GM18907 (cell line): Measurements from ENCODE around the gene SUV39H2.
A peak's percentile ranks its signal among the peaks of the same experiment; 100 is the strongest.
"Not testable (repeated sequence)": the region's sequence is repeated elsewhere in the genome, so short reads cannot be mapped to it uniquely, and the experiment has no call there.

ENCODE experiments used
- ATAC-seq: cut with Tn5 transposase; IDR thresholded peaks from one replicate; pipeline ENCODE4 v1.9.1; 2021; ENCODE audit warnings: mild to moderate bottlenecking, moderate library complexity; ENCODE audit not compliant: unreplicated experiment

The SUV39H2 gene

DNA sequence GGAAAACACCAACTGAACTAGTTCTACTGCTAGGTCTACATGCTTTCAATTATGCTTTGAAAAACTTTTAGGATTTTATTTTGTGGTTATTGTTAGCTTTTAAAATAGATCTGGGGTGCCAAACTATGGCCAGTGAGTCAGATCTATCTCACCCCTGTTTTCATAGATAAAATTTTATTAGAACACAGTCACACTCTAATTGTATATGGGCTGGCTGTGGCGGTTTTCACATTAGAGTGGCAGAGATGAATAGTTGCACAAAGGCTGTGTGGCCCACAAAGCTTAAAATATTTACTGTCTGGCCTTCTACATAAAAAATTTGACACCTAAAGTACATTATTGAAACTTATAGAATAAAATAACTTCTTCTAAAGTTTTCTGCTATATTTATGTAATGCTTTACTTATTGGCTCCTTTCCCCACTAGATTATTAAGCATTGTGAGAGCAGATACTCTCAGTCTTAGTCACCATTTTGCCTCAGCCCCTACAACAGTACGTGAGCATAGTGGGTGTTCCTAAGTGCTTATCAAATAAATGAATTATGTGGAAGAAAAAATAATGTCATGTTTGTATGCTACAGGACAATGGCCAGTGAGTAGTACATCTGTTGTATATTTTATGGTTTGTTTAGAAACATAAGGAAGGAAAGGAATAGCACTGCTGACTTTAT is 5.4 kb upstream of the SUV39H2 start:
- no peak for ATAC-seq

DNA sequence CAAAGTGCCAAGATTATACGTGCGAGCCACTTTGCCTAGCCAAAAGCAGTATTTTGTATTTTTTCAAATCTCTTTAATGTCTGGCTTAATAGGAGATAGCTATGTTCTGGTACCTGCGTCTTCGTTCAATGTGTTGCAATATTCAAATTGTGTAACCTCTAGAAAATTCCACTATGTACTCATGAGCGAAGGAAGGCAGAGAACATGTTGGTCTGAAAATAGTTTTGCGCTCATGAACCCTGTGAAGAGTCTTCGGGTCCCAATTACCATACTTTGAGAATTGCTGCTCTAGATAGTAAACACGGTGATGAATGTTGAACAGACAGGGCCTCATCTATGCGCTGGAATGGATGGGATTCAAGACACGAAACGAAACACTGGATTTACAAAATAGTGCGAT is 2.7 kb upstream of the SUV39H2 start:
- no peak for ATAC-seq

DNA sequence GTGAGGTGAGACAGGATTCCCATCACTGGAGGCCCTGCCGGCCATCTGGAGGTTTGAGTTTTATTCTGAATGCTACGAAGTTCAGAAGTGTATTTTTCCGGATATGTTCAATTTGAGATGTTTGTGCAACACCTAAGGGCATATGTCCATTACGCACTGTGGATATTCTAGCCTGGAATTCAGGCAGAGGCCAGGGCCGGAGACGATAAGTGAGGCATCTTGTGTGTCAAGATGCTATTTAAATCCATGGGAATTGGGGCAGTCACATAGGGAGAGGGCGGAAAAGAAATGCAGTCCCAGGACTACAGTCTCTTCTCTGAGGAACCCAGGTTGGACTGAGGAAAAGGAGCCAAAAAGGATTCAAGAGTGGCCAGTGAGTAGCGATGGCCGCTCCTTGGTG is 1.9 kb upstream of the SUV39H2 start:
- no peak for ATAC-seq

DNA sequence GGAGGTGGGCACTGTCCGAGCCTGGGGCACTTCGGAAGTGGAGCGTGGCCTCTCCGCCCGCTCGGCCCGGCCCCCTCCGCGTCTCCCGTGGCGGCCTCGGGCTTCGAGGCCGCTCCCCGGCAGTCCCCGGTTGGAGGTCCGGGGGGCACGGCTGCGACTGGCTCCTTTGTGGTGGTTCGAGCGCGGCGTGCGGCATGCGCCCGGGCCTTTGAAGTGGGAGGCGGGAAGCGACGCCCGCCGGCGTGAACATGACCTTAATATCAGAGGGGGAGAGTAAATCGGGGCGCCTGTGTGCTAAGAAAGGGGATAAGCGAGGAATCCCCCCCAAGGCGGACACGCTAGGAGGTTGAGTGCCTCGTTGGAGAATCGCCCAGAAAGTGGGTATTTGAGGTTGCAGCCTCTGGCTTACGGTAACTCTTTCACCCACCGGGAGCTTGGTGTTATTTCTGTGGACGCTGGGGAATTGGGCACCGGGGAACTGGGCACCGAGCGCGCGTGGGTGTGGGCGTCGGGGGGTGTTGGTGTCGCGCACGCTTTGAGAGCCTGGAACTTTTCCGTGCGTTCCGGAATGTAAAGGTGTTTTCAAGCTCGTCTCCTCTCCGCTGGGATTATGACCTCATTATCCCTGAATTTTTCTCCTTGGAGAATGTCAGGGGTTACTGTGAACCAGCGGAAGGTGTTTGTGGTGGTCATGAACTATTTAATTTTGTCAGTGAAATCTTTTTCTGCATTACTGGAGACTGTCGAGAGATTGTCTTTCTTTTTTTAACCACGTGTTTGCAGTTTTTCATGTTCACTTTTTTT is 660 bp downstream of the SUV39H2 start:
- ATAC-seq, result peak; percentile 26

DNA sequence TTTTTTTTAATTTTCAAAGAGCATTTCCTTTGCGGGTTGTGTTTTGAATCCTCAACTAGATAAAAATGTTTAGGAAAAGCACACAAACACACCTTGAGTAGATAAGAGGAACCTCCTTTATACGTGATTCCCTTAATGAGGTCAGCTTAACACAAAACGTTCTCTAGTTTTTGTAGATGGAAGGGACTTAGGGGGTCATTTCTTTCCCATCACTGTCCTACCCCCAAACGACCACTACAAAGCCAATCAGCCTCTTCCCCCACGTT is 1.2 kb downstream of the SUV39H2 start:
- no peak for ATAC-seq

DNA sequence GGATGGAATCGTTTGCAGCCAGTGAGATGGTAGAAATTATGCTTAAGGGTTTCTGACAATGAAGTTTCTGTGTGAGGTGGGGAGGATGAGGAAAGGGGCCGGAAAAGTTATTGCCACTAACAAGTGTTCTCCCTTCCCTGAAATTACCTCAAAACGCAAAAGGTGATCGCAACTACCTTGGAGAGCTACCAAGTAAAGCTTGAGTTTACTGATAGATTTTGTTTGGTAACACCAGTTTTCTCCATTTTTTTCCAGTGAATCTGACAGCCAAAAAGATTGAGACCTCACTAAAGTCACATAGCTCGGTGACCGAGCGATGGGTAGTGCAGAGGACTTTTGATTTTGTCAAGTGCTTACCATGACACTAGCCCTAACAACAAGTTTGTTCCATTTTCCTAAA is 1.6 kb downstream of the SUV39H2 start:
- no peak for ATAC-seq

DNA sequence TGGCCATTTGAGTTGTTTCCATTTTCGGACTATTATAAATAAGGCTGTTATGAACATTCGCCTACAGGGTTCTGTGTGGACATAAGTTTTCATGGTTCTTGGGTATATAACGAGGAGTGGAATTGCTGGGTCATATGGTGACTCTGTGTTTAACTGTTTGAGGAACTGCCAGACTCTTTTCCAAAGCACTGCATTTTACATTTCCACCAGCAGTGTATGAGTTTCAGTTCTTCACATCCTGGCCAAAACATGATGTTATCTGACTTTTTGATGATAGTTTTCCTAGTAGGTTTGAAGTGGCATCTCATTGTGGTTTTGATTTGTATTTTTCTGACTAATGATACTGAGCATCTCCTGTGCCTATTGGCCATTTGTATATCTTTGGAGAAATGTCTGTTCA is 5.4 kb downstream of the SUV39H2 start:
- no peak for ATAC-seq

DNA sequence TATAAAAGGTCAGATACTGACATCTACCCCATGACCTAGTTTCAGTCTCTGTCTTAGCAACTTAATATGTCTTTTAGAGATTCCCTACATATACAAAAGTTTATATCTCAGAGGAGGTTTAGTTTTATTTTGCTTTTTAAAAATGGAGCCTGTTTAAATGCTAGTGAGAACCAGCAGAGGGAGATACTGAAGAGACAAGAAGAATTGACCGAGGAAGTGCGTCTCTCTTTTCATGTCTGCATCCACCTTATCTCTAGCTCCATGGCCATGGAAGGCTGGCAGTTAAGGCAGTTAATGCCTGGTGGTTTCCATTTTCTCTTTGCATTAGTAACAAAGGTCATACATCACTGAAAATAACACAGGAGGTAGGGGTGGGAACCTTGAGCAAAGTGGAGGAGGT is 10.7 kb downstream of the SUV39H2 start:
- ATAC-seq, result no peak

DNA sequence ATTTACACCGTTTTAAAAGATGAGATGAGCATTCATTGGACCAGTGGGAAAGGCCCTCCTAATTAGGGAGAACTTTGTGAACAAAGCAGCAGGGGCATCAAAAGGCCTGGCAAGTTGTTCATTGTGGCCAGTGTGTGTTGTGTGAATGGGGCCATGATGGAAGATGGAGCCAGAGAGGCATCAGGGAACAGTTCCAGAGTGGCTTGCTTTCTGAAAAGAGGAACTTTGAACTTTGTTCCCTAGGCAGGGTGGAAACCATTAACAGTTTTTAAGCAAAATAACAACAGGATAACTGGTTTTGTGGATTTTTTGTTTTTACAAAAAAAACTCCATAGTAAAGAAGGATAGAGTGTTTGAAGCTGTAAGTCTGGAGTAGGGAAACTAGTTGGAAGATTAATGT is 12.5 kb downstream of the SUV39H2 start:
- no peak for ATAC-seq

DNA sequence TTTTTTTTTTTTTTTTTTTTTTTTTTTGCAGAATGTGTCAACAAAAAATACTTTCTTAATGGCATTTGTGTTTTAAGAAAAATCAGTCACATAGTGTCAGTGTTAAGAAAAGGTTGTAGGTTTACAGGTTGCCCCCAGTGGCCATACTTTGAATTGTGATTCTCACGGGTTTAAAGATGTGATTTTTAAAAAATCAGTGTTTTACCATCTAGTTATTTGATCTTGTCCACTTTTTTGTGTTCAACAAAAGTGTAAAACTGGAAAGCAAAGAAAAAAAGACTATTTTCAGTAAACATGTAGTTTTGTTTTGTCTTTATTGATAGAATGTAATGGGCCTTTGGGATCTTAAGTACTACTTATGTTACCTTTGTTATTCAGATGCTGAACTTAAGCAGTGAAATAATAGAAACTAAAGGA is 25.7 kb downstream of the SUV39H2 start:
- no peak for ATAC-seq

DNA sequence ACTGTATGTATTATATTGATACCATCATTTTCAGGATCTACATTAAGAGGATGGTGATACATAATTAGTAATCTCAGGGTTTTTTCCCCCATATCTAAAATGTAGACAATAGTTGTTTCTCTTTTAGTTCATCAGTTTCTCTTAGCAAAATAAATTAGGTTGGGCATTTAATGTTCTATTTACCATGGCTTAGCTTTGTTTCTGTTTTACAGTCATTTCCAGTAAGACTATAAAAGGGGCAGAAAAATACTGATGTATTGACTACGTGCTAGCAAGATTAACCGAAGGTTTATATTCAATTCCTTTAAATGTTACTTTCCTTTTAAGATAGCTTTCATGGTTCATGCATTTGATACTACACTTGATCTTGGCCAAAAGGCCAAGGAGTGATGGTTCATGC is 26.2 kb downstream of the SUV39H2 start:
- no peak for ATAC-seq

DNA sequence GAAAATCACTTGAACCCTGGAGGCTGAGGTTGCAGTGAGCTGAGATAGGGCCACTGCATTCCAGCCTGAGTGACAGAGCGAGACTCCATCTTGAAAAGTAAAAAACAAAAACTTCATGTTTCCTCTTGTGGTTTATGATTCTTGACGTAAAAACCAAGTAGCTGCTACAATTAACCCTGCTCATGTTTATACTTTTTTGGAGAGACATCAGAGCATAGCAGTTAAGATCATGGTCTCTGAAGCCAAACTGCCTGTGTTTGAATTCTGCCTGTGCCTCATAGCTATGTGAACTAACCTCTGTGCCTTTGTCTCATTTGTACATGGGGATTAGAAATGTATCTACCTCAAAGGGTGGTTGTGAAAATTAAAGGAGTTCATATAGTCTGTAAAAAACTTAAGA is 27.2 kb downstream of the SUV39H2 start:
- ATAC-seq, result no peak

DNA sequence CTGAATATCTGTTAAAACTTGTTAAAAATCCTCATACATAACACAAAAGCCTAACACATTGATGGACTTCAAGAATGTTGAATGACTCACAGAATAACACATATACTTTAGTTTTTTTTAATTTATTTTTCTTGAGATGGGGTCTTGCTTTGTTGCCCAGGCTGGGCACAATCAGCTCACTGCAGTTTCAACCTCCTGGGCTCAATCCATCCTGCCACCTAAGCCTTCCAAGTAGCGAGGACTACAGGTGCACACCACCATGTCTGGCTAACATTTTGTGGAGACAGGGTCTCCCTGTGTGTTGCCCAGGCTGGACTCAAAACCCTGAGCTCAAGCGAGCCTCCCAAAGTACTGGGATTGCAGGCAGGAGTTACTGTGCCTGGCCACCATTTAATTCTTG is 28.1 kb downstream of the SUV39H2 start:
- no peak for ATAC-seq

DNA sequence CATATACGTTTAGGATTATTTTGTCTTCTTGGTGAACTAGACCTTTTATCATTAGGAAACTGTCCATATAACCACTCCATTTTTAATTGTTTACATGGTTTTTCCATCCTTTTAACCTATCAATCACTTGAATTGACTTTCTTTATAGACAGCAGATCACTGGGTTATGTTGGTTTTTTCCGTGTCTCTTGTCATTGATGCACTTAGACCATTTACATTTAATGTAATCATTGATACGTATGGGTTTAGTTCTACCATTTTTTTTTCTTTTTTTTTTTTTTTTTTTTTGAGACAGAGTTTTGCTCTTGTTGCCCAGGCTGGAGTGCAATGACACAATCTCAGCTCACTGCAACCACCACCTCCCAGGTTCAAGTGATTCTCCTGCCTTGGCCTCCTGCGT is 28.9 kb downstream of the SUV39H2 start:
- ATAC-seq, result not testable (repeated sequence)

DNA sequence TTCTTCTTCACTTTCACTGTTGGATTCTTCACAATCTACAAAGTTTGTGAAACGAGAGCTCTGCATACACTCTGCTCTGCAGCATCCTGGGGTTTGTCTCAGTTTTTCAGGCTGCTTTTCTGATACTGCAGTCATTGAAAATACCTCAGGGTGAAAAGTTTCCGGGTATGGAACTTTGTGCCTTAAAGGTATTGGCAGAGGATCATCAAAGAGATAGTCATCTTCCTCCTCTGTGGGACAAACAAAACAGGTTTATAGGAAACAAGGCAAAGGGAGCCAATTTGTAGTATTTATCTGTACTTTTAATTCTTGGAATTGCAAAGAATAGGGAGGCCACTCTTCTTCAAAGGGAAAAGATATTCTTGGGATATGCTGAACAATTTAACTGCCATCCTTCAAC is 30.4 kb downstream of the SUV39H2 start:
- no peak for ATAC-seq

DNA sequence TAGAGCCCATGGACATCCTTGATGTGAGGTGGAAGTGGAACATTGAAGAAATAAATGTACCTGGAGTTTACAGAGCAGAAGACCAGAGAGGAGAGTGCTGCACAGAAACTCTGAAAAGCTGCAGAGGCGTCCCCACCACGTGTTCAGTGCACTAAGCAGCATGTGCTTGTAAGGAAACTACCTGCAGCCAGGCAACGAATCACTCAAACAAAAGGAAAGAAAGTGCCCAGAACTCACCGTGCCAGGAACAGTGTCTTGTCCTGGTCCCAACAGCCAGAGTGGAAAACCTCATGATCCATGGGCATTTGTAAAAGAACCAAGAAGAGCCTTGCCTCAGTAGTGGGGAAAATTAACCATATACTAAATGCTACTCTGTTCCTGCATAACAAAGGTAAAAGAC is 32.3 kb downstream of the SUV39H2 start:
- no peak for ATAC-seq

DNA sequence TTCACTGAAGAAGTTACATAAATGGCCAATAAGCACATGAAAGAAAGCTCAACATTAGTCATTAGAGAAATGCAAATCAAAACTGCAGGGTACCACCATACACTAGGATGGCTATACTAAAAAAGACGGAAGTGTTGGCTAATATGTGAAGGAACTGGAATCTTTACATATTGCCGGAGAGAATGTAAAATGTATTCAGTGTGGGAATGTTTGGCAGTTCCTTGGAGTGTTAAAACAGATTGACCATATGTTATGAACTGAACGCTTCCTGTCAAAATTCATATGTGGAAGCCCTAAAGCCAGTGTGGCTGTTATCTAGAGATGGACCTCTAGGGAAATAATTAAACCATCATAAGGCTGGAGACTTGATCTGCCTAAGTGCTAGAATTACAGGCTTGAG is 33.1 kb downstream of the SUV39H2 start:
- ATAC-seq, result no peak

DNA sequence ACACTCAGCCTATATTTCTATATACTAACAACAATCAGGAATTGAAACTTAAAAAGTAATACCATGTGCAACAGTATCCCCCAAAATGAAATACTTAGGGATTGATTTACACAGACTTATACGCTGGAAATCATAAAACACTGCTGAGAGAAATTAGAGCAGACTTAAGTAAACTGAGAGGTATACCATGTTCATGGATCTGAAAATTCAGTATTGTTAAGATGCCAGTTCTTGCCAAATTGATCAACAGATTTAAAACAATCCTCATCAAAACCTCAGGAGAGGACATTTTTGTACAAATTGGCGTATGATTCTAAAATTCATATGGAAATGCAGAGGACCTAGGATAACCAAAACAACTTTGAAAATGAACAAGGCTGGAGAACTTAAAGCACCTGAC is 37.9 kb downstream of the SUV39H2 start:
- ATAC-seq, result no peak

DNA sequence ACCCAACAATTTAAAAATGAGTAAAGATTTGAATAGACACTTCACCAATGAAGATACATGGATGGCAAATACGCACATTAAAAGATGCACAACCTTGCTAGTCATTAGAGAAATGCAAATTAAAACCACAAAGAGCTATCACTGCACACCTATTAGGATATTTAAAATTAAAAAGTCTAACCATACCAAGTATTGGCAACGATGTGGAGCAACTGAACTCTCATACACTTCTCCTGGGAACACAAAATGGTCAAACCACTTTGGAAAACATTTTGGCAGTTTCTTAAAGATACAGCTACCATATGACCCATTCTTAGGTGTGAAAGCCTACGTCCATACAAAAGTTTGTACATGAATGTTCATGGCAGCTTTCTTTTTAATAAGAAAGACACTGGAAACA is 39.2 kb downstream of the SUV39H2 start:
- no peak for ATAC-seq

DNA sequence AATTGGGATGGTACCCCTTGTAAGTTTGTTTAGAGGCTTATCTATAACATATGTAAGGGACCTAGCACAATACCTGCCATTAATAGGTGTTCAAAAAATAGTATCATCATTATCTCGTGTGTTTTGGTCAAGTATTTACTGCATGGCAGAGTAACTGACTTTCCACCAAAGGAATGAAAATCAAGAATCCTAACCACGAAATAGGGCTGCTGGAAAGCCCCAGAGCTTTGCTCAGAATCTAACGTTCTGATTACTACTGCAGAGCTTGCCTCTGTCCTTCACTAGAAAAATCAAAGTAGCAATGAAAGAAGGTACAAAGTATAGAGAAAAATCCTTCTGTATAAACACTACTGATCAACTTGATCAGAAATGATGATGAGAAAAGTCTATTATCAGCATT is 40.3 kb downstream of the SUV39H2 start:
- no peak for ATAC-seq

DNA sequence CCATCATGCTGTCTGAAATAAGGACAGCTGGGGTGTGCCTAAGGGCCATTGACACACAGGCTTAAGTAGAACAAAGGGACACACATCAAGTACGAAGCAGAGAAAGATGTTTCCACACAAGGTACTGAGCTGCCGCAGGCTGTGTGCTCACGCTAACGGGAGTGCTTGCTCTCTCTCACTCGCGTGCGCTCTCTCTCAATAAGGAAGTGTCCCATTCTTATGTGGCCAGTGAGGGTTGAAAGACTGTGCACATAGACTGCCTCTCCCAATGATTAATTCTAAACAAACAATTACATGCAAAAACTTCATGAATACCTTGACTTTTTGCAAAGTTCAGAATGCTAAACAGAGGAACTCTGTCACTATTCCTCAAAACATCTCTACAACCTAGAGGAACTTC is 45.3 kb downstream of the SUV39H2 start:
- ATAC-seq, result no peak

DNA sequence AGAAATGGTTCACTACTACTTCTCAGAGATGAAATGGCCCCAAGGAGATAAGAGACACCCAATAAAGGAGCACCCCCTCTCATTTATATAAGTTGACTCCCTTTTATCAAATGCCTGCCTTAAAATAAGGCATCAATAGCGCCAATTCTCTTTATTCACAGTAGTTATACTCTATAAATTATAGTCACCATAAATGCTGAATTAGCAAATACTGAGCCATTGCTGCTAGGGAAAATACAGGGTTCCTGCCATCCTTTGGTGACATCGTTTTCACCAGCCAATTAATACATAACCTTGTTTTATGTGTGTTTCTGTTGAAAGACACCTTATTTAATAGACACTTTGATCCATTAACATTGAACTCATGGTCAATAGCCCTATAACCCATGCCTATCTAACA is 46.6 kb downstream of the SUV39H2 start:
- ATAC-seq, result no peak

DNA sequence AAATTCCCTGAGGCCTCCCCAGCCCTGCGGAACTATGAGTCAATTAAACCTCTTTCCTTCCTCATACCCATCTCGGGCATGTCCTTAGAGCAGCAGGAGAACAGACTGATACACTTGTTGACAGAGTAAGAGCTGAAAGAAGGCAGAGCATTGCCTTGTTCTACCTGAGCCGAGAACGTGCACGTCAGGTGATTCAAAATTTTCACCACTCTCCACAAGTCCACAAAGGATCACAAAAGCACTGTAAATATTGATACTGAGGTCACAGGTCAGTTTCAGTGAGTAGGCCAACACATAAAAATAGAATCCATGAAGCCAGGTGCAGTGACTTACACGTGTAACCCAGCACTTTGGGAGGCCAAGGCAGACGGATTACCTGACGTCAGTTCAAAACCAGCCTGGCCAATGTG is 47.4 kb downstream of the SUV39H2 start:
- ATAC-seq, result peak; percentile 10
